Activated CD4-positive, CD25-positive, alpha-beta regulatory T cell (primary cell): ENCODE measurements around the gene PTBP3.
"Not testable (repeated sequence)": the region's sequence is repeated elsewhere in the genome, so short reads cannot be mapped to it uniquely, and the experiment has no call there.

Experiments
- DNase-seq, 4 experiments: peaks; one replicate each; lab custom pipeline; 2025; lab: John Stamatoyannopoulos, UW

PTBP3 gene

GRCh38 chr9:112322701-112323377 is 10.6 kb downstream of the PTBP3 start:
- no peak for DNase-seq

GRCh38 chr9:112316258-112316943 is 17.0 kb downstream of the PTBP3 start:
- no peak for DNase-seq

- DNase-seq, result no peak
Observed at GRCh38 chr9:112315331-112316257, 17.8 kb downstream of the PTBP3 start.

- DNase-seq, result no peak
Observed at GRCh38 chr9:112312139-112312538, 21.3 kb downstream of the PTBP3 start.

- no peak for DNase-seq
Observed at GRCh38 chr9:112311497-112311896, 21.9 kb downstream of the PTBP3 start.

GRCh38 chr9:112310826-112311225 is 22.6 kb downstream of the PTBP3 start:
- DNase-seq, result no peak

GRCh38 chr9:112308588-112308987 is 24.8 kb downstream of the PTBP3 start:
- no peak for DNase-seq

- no peak for DNase-seq
Observed at GRCh38 chr9:112301420-112301819, 32.0 kb downstream of the PTBP3 start.

GRCh38 chr9:112299514-112299913 is 33.9 kb downstream of the PTBP3 start:
- DNase-seq, result no peak

GRCh38 chr9:112296929-112297328 is 36.5 kb downstream of the PTBP3 start:
- DNase-seq, result no peak

- no peak for DNase-seq
Observed at GRCh38 chr9:112295174-112295573, 38.2 kb downstream of the PTBP3 start.

GRCh38 chr9:112288029-112288428 is 45.4 kb downstream of the PTBP3 start:
- no peak for DNase-seq

- DNase-seq, result no peak
Observed at GRCh38 chr9:112286926-112287325, 46.5 kb downstream of the PTBP3 start.

GRCh38 chr9:112285056-112285455 is 48.4 kb downstream of the PTBP3 start:
- no peak for DNase-seq

GRCh38 chr9:112283582-112284253 is 49.7 kb downstream of the PTBP3 start:
- no peak for DNase-seq

- not testable (repeated sequence) for DNase-seq
Observed at GRCh38 chr9:112282841-112283240, 50.6 kb downstream of the PTBP3 start.

GRCh38 chr9:112280904-112281303 is 52.5 kb downstream of the PTBP3 start:
- no peak for DNase-seq

- no peak for DNase-seq
Observed at GRCh38 chr9:112279501-112279900, 53.9 kb downstream of the PTBP3 start.

GRCh38 chr9:112278152-112278551 is 55.3 kb downstream of the PTBP3 start:
- DNase-seq, result no peak

- DNase-seq, result no peak
Observed at GRCh38 chr9:112274600-112274999, 58.8 kb downstream of the PTBP3 start.

- no peak for DNase-seq
Observed at GRCh38 chr9:112273876-112274275, 59.5 kb downstream of the PTBP3 start.

- no peak for DNase-seq
Observed at GRCh38 chr9:112271466-112272098, 61.8 kb downstream of the PTBP3 start.
